PC-9 (cell line): ENCODE results near the gene TEX261. TPM values are rescaled to one million over a fixed set of nuclear protein-coding genes. Genes with fewer than 3 reads are reported as not detected.

Source experiments
- BruUV-seq: library from RNA; stranded (reverse); fragments of 400-500 nt; replicated peaks from 2 replicates; lab custom pipeline; 2021; lab: Mats Ljungman, UMichigan
- CTCF ChIA-PET: fragments of 300-600 bp; sonication (Branson Sonifier 250); formaldehyde crosslinking; loops from one replicate; lab custom pipeline; 2022; ENCODE audit warnings: antibody characterized with exemption; lab: Charles Lee
- POLR2A ChIA-PET: fragments of 300-600 bp; sonication (Branson Sonifier 250); formaldehyde crosslinking; loops from one replicate; lab custom pipeline; 2022; ENCODE audit warnings: antibody characterized with exemption; ENCODE audit not compliant: unreplicated experiment; lab: Charles Lee
- DNase-seq, 2 experiments: peaks; one replicate each; pipeline versions ENCODE4 v3.0.0 to v3.0.0-alpha.2; 2015 to 2022; ENCODE audit warnings: mixed read lengths in 1 of 2
- H2AFZ ChIP-seq: fragments of 200-600 bp; sonication (generic); 2 replicates; pipeline ENCODE4 v1.8.1; 2017; ENCODE audit warnings: antibody characterized with exemption
- H3F3A ChIP-seq: fragments of 200-600 bp; sonication (generic); 2 replicates; pipeline ENCODE4 v1.8.1; 2017; ENCODE audit warnings: antibody characterized with exemption, mild to moderate bottlenecking, low read depth; ENCODE audit not compliant: insufficient read depth
- H3K27ac ChIP-seq: fragments of 200-600 bp; sonication (generic); 2 replicates; pipeline ENCODE4 v1.6.1; 2016; ENCODE audit warnings: mixed run types
- H3K27me3 ChIP-seq: fragments of 200-600 bp; sonication (generic); 2 replicates; pipeline ENCODE4 v1.6.1; 2016; ENCODE audit warnings: low read depth, mixed run types; ENCODE audit not compliant: insufficient read depth
- H3K36me3 ChIP-seq: fragments of 200-600 bp; sonication (generic); 2 replicates; pipeline ENCODE4 v1.6.1; 2016; ENCODE audit warnings: low read depth, mixed run types
- H3K4me1 ChIP-seq: fragments of 200-600 bp; sonication (generic); replicated peaks from 2 replicates; pipeline ENCODE4 v1.6.1; 2016; ENCODE audit warnings: mixed run types; ENCODE audit not compliant: insufficient read depth
- H3K4me2 ChIP-seq: fragments of 200-600 bp; sonication (generic); 2 replicates; pipeline ENCODE4 v1.6.1; 2017; ENCODE audit warnings: mixed run types
- H3K4me3 ChIP-seq: fragments of 200-600 bp; sonication (generic); 2 replicates; pipeline ENCODE4 v1.6.1; 2016; ENCODE audit warnings: mixed run types
- H3K79me2 ChIP-seq: fragments of 200-600 bp; sonication (generic); 2 replicates; pipeline ENCODE4 v1.6.1; 2017; ENCODE audit warnings: low read depth, mixed run types
- H3K9me2 ChIP-seq: fragments of 200-600 bp; sonication (generic); 2 replicates; pipeline ENCODE4 v1.8.1; 2017; ENCODE audit warnings: mild to moderate bottlenecking; ENCODE audit not compliant: insufficient read depth
- H3K9me3 ChIP-seq: fragments of 200-600 bp; sonication (generic); 2 replicates; pipeline ENCODE4 v1.8.1; 2016; ENCODE audit warnings: low read depth; ENCODE audit not compliant: insufficient read depth
- H4K20me1 ChIP-seq: fragments of 200-600 bp; sonication (generic); 2 replicates; pipeline ENCODE4 v1.8.1; 2017; ENCODE audit not compliant: insufficient read depth
- EZH2 ChIP-seq: fragments of 200-600 bp; sonication (generic); IDR thresholded peaks from 2 replicates; pipeline ENCODE4 v1.8.0; 2017; ENCODE audit warnings: antibody characterized with exemption, low read depth
- intact Hi-C: fragments of 100-400 bp; cut with micrococcal nuclease; formaldehyde crosslinking; loops from one replicate; pipeline ENCODE4 v1.10.0; 2022; ENCODE audit not compliant: unreplicated experiment
- total RNA-seq: library from RNA; stranded (reverse); gene quantifications from 2 replicates; pipeline ENCODE4 v1.2.3, GENCODE V29; 2021
- TF ChIP-seq, protein P1 (sequence below): fragments of 200-600 bp; sonication (generic); conservative IDR thresholded peaks from 2 replicates; pipeline ENCODE4 v1.6.1; 2017; ENCODE audit warnings: mixed run types, antibody characterized with exemption, mild to moderate bottlenecking, moderate library complexity

Gene TEX261
- total RNA-seq, 1 experiment from 2014 or later, result 47.6 TPM

DNA sequence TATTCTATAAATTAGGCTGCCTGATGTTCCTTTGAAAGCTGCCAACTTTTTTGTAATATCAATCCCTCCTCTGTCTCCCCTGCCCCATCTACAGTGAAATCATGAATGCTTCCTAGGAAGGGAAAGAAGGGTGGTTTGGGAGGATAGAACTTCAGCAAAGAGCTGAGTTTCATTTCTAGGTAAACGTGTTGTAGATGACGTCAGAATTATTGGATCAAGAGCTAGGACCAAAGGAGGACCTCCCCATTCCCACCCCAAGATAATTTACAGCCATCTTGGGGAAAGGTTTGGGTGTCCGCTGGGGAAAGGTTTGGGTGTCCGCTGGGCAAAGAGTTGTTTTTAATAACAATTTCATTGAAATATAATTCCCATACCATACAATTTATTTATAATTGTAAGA is 27.5 kb downstream of the TEX261 start:
- no peaks in the 10 kb centered on the region for H3K36me3 ChIP-seq
- no peak overlapping the region for H3K4me2 ChIP-seq
- TF ChIP-seq EZH2, result no peak
- TF ChIP-seq, protein P1, sequence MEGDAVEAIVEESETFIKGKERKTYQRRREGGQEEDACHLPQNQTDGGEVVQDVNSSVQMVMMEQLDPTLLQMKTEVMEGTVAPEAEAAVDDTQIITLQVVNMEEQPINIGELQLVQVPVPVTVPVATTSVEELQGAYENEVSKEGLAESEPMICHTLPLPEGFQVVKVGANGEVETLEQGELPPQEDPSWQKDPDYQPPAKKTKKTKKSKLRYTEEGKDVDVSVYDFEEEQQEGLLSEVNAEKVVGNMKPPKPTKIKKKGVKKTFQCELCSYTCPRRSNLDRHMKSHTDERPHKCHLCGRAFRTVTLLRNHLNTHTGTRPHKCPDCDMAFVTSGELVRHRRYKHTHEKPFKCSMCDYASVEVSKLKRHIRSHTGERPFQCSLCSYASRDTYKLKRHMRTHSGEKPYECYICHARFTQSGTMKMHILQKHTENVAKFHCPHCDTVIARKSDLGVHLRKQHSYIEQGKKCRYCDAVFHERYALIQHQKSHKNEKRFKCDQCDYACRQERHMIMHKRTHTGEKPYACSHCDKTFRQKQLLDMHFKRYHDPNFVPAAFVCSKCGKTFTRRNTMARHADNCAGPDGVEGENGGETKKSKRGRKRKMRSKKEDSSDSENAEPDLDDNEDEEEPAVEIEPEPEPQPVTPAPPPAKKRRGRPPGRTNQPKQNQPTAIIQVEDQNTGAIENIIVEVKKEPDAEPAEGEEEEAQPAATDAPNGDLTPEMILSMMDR, result no peak
- no peaks in the 10 kb centered on the region for H3F3A ChIP-seq
- no peaks in the 10 kb centered on the region for H3K4me1 ChIP-seq
- no TSS peak for BruUV-seq
- no peak for DNase-seq
- no peaks in the 10 kb centered on the region for H3K27me3 ChIP-seq
- no peak overlapping the region for H2AFZ ChIP-seq
- H4K20me1 ChIP-seq, result no peaks in the 10 kb centered on the region
- no peak overlapping the region for H3K27ac ChIP-seq
- no peak overlapping the region for H3K4me3 ChIP-seq
- H3K79me2 ChIP-seq, result no peaks in the 10 kb centered on the region
- H3K9me3 ChIP-seq, result no peaks in the 10 kb centered on the region
- intact Hi-C loops, result no loop called here
- CTCF ChIA-PET, result no interaction called here
- no peaks in the 10 kb centered on the region for H3K9me2 ChIP-seq
- POLR2A ChIA-PET, result interaction anchor here (0.6 kb wide), 1 partner anchor 91 kb away, joined by 6 read pairs; no protein-coding TSS in a partner anchor

DNA sequence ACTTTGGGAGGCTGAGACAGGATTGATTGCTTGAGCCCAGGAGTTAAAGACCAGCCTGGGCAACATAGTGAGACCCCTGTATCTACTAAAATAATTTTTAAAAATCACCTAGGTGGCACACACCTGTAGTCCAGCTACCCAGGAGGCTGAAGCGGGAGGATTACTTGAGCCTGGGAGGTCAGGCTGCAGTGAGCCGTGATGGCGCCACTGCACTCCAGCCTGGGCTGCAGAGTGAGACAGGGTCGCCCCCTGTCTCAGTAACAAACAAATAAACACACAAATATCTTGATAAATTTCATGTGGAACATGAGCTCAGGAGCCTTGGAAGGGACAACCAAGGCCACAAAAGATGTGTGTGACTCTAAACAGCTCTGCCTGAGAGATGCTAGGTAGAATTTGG is 28.0 kb downstream of the TEX261 start:
- no peaks in the 10 kb centered on the region for H3F3A ChIP-seq
- no peaks in the 10 kb centered on the region for H4K20me1 ChIP-seq
- intact Hi-C loops, result no loop called here
- no TSS peak for BruUV-seq
- no peaks in the 10 kb centered on the region for H3K4me1 ChIP-seq
- H3K9me2 ChIP-seq, result no peaks in the 10 kb centered on the region
- H3K36me3 ChIP-seq, result no peaks in the 10 kb centered on the region
- CTCF ChIA-PET, result interaction anchor here (0.6 kb wide), 2 partner anchors 19 to 579 kb away, joined by 3 to 7 read pairs; no protein-coding TSS in a partner anchor
- H2AFZ ChIP-seq, result no peak overlapping the region
- H3K27me3 ChIP-seq, result no peaks in the 10 kb centered on the region
- TF ChIP-seq, protein P1, result no peak
- TF ChIP-seq EZH2, result no peak
- no peaks in the 10 kb centered on the region for H3K79me2 ChIP-seq
- H3K9me3 ChIP-seq, result no peaks in the 10 kb centered on the region
- no peak overlapping the region for H3K4me2 ChIP-seq
- DNase-seq, result no peak
- POLR2A ChIA-PET, result interaction anchor here (0.6 to 1.0 kb wide), 2 partner anchors 91 to 414 kb away, joined by 6 to 7 read pairs; no protein-coding TSS in a partner anchor
- H3K27ac ChIP-seq, result no peak overlapping the region
- no peak overlapping the region for H3K4me3 ChIP-seq

DNA sequence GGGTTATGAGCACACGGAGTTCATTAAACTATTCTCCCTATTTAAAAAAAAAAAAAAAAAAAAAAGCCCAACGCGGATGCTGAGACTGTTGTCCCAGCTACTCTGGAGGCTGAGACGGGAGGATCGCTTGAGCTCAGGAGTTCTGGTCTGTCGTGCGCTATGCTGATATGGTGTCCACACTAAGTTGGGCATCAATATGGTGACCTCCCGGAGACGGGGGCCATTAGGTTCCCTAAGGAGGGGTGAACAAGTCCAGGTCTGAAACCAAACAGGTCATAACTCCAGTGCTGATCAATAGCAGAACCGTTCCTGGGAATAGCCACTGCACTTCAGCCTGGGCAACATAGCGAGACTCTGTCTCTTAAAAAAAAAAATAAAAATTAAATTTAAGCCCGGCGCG is 29.2 kb downstream of the TEX261 start:
- no peak overlapping the region for H3K27ac ChIP-seq
- no peaks in the 10 kb centered on the region for H4K20me1 ChIP-seq
- H3K4me1 ChIP-seq, result no peaks in the 10 kb centered on the region
- ChIA-PET CTCF (no interaction called here), POLR2A (no interaction called here)
- no peak overlapping the region for H2AFZ ChIP-seq
- intact Hi-C loops, result loop anchor here (1.0 kb wide), 1 partner anchor 30 kb away; no protein-coding TSS in a partner anchor
- H3K27me3 ChIP-seq, result no peaks in the 10 kb centered on the region
- H3K4me2 ChIP-seq, result no peak overlapping the region
- H3F3A ChIP-seq, result no peaks in the 10 kb centered on the region
- BruUV-seq, result no TSS peak
- no peak for DNase-seq
- no peaks in the 10 kb centered on the region for H3K9me3 ChIP-seq
- no peaks in the 10 kb centered on the region for H3K9me2 ChIP-seq
- no peaks in the 10 kb centered on the region for H3K79me2 ChIP-seq
- TF ChIP-seq EZH2, result no peak
- TF ChIP-seq, protein P1, result no peak
- H3K36me3 ChIP-seq, result no peaks in the 10 kb centered on the region
- H3K4me3 ChIP-seq, result no peak overlapping the region
